ENCODE data around the gene WWC2.

The WWC2 gene

GRCh38 chr4:183366206-183366835, 267.3 kb downstream of the WWC2 start:
- H3K4me3 ChIP-seq (ENCODE audit: low read length): no peak overlapping the region
- no peak for DNase-seq (ENCODE audit: low read depth)
- TF ChIP-seq CTCF (conservative IDR thresholded peaks at IDR 0.05; ENCODE audit: low read depth, low read length): no peak

- no peak for DNase-seq (ENCODE audit: low read depth)
- no peak overlapping the region for H3K4me3 ChIP-seq (ENCODE audit: low read length)
- TF ChIP-seq CTCF (conservative IDR thresholded peaks at IDR 0.05; ENCODE audit: low read depth, low read length): no peak
Measured at GRCh38 chr4:183369073-183369472, 270.0 kb downstream of the WWC2 start.
